HepG2 (cell line): ENCODE results near the gene FAM50A. TPM values are rescaled to one million over a fixed set of nuclear protein-coding genes. Genes with fewer than 3 reads are reported as not detected.
A peak's percentile ranks its signal among the peaks of the same experiment; 100 is the strongest.

Experiments used
- CAMTA2 ChIP-seq: sonication (generic); formaldehyde crosslinking; IDR thresholded peaks from 2 replicates; pipeline ENCODE4 v1.4.0; 2020; ENCODE audit warnings: mild to moderate bottlenecking, missing genetic modification reagents, borderline replicate concordance
- CHD2 ChIP-seq: IDR thresholded peaks from 2 replicates; pipeline ENCODE4 v1.6.1; 2011; ENCODE audit warnings: low read depth, low read length, improper control_type of control experiment
- ELF1 ChIP-seq: sonication (generic); formaldehyde crosslinking; IDR thresholded peaks from 2 replicates; pipeline ENCODE4 v1.4.0; 2020; ENCODE audit warnings: missing genetic modification reagents
- GATAD1 ChIP-seq: IDR thresholded peaks from 2 replicates; pipeline ENCODE4 v1.6.1; 2016; ENCODE audit warnings: missing genetic modification reagents, missing compliant biosample characterization
- GTF2F1 ChIP-seq: fragments of 150-350 bp; IDR thresholded peaks from 2 replicates; pipeline ENCODE4 v1.6.1; 2014; ENCODE audit warnings: low read length
- LCORL ChIP-seq, 2 experiments: fragments of 450-650 bp in 1 of 2; sonication (generic) in 1 of 2; formaldehyde crosslinking in 1 of 2; IDR thresholded peaks; 2 replicates each; pipeline versions ENCODE4 v1.5.0 to v1.6.1; 2017 to 2020; ENCODE audit warnings: antibody characterized with exemption in 1 of 2, missing genetic modification reagents in 1 of 2
- MEF2D ChIP-seq: sonication (generic); formaldehyde crosslinking; IDR thresholded peaks from 2 replicates; pipeline ENCODE4 v1.5.1; 2020; ENCODE audit warnings: mild to moderate bottlenecking, missing genetic modification reagents
- MYC ChIP-seq: sonication (generic); formaldehyde crosslinking; IDR thresholded peaks from 2 replicates; pipeline ENCODE4 v1.9.0; 2021; ENCODE audit warnings: missing genetic modification reagents, borderline replicate concordance
- RELA ChIP-seq: sonication (generic); formaldehyde crosslinking; IDR thresholded peaks from 2 replicates; pipeline ENCODE4 v1.4.0; 2020; ENCODE audit warnings: missing genetic modification reagents
- SIN3A ChIP-seq: IDR thresholded peaks from 2 replicates; pipeline ENCODE4 v1.6.1; 2011; ENCODE audit warnings: low read depth, mild to moderate bottlenecking, control low read depth, low read length, borderline replicate concordance
- TARDBP ChIP-seq: sonication (generic); formaldehyde crosslinking; IDR thresholded peaks from 2 replicates; pipeline ENCODE4 v1.8.0; 2022; ENCODE audit warnings: mild to moderate bottlenecking, missing genetic modification reagents
- ZFP62 ChIP-seq: sonication (generic); formaldehyde crosslinking; IDR thresholded peaks from 2 replicates; pipeline ENCODE4 v1.4.0; 2020; ENCODE audit warnings: missing genetic modification reagents
- ZKSCAN1 ChIP-seq: fragments of 150-350 bp; IDR thresholded peaks from 2 replicates; pipeline ENCODE4 v1.6.1; 2014; ENCODE audit warnings: low read length
- ZNF263 ChIP-seq: sonication (generic); formaldehyde crosslinking; IDR thresholded peaks from 2 replicates; pipeline ENCODE4 v1.4.0; 2020; ENCODE audit warnings: missing genetic modification reagents
- ZNF326 ChIP-seq: sonication (generic); formaldehyde crosslinking; IDR thresholded peaks from 2 replicates; pipeline ENCODE4 v1.4.0; 2020; ENCODE audit warnings: missing genetic modification reagents, borderline replicate concordance
- ZNF563 ChIP-seq: sonication (generic); formaldehyde crosslinking; IDR thresholded peaks from 2 replicates; pipeline ENCODE4 v1.8.0; 2022; ENCODE audit warnings: mild to moderate bottlenecking, moderate library complexity, missing genetic modification reagents
- polyA plus RNA-seq, 8 experiments: library from polyadenylated mRNA; depleted of rRNA in 3 of 8; stranded (reverse) in 7 of 8; unstranded in 1 of 8; fragments of >200 nt; fragmentation: Illumina TruSeq in 4 of 8; extraction: Trizol in 4 of 8; gene quantifications; 2 replicates each; pipeline versions ENCODE4 v1.2.1 to v1.2.3, GENCODE V29; 2011 to 2016; ENCODE audit warnings: low read depth in 4 of 8, missing spikeins in 1 of 8, mixed read lengths in 1 of 8; ENCODE audit not compliant: insufficient read depth in 1 of 8
- total RNA-seq, 5 experiments: library from RNA; depleted of rRNA; stranded (reverse); fragments of >200 nt; fragmentation: Illumina TruSeq; extraction: Trizol; gene quantifications; 2 replicates each; pipeline ENCODE4 v1.2.3, GENCODE V29; 2016; ENCODE audit warnings: low read depth in 1 of 5
- TF ChIP-seq, protein P1 (sequence below): sonication (generic); formaldehyde crosslinking; IDR thresholded peaks from 2 replicates; pipeline ENCODE4 v1.5.0; 2020; ENCODE audit warnings: missing genetic modification reagents, mild to moderate bottlenecking, borderline replicate concordance
- TF ChIP-seq, protein P2 (sequence below): sonication (generic); formaldehyde crosslinking; IDR thresholded peaks from 2 replicates; pipeline ENCODE4 v1.4.0; 2020; ENCODE audit warnings: missing genetic modification reagents
- TF ChIP-seq, protein P3 (sequence below): sonication (generic); formaldehyde crosslinking; IDR thresholded peaks from 2 replicates; pipeline ENCODE4 v1.4.0; 2020; ENCODE audit warnings: mild to moderate bottlenecking, missing genetic modification reagents
- TF ChIP-seq, protein P4 (sequence below): sonication (generic); formaldehyde crosslinking; IDR thresholded peaks from 2 replicates; pipeline ENCODE4 v1.5.1; 2020; ENCODE audit warnings: missing genetic modification reagents, mild to moderate bottlenecking, borderline replicate concordance
- TF ChIP-seq, protein P5 (sequence below): sonication (generic); formaldehyde crosslinking; IDR thresholded peaks from 2 replicates; pipeline ENCODE4 v1.5.0; 2020; ENCODE audit warnings: missing genetic modification reagents
- TF ChIP-seq, protein P6 (sequence below): sonication (generic); formaldehyde crosslinking; conservative IDR thresholded peaks from 2 replicates; pipeline ENCODE4 v1.8.1; 2023; ENCODE audit warnings: missing genetic modification reagents

FAM50A gene
- total and polyA plus RNA-seq, 2 of the 13 experiments (the other 11 are each of a cell fraction or from before 2014, with no cell fraction given), result 30.7 to 40.7 TPM

DNA sequence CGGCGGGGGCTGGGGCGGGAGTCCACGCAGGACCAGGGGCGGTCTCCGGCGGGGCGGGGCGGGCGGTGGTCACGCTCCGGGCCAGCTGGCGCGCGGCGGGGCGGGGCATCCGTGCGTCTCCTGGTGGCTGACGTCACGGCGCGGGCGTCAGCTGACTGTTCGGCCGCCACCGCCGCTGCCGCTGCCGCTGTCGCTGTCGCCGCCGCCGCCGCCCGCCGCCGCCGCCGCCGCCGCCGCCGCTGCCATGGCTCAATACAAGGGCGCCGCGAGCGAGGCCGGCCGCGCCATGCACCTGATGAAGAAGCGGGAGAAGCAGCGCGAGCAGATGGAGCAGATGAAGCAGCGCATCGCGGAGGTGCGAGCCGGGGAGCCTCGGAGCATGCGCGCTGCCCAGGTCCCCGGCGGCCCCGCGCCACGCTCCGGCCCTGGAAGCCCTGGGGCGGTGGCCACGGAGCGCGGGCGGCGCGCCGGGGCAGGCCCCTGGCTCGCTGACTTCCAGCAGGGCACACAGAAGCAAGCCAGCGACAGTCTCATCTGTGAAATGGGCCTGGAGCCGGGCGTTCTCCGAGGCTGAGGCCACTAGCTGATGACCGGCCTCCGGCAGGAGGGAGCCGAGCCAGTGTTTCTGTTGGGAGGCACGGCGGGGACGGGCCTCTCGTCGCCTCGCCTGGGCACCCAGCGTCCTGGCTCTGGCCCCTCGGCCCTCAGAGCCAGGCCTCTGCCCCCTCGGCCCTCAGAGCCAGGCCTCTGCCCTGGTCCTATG, at the start of gene FAM50A (continued):
- TF ChIP-seq, protein P1, sequence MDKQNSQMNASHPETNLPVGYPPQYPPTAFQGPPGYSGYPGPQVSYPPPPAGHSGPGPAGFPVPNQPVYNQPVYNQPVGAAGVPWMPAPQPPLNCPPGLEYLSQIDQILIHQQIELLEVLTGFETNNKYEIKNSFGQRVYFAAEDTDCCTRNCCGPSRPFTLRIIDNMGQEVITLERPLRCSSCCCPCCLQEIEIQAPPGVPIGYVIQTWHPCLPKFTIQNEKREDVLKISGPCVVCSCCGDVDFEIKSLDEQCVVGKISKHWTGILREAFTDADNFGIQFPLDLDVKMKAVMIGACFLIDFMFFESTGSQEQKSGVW (CRISPR knock-in tag), result no peak
- TF ChIP-seq ZNF326 (CRISPR knock-in tag) (no peak), LCORL (IDR thresholded peaks at IDR 0.05) (no peak), LCORL (CRISPR knock-in tag; IDR thresholded peaks at IDR 0.05) (no peak), ZNF563 (CRISPR knock-in tag) (0 out of 2 replicates have a peak, but pooled peaks have one; percentile 40), MYC (CRISPR knock-in tag) (no peak), GATAD1 (no peak), ELF1 (CRISPR knock-in tag) (no peak), RELA (CRISPR knock-in tag) (no peak), ZNF263 (CRISPR knock-in tag) (no peak), GTF2F1 (no peak), TARDBP (CRISPR knock-in tag) (no peak), SIN3A (no peak), ZFP62 (no peak), MEF2D (CRISPR knock-in tag) (no peak), CAMTA2 (CRISPR knock-in tag) (no peak), CHD2 (no peak), ZKSCAN1 (no peak)
- TF ChIP-seq, protein P2, sequence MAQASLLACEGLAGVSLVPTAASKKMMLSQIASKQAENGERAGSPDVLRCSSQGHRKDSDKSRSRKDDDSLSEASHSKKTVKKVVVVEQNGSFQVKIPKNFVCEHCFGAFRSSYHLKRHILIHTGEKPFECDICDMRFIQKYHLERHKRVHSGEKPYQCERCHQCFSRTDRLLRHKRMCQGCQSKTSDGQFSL (CRISPR knock-in tag), result no peak
- TF ChIP-seq, protein P3, sequence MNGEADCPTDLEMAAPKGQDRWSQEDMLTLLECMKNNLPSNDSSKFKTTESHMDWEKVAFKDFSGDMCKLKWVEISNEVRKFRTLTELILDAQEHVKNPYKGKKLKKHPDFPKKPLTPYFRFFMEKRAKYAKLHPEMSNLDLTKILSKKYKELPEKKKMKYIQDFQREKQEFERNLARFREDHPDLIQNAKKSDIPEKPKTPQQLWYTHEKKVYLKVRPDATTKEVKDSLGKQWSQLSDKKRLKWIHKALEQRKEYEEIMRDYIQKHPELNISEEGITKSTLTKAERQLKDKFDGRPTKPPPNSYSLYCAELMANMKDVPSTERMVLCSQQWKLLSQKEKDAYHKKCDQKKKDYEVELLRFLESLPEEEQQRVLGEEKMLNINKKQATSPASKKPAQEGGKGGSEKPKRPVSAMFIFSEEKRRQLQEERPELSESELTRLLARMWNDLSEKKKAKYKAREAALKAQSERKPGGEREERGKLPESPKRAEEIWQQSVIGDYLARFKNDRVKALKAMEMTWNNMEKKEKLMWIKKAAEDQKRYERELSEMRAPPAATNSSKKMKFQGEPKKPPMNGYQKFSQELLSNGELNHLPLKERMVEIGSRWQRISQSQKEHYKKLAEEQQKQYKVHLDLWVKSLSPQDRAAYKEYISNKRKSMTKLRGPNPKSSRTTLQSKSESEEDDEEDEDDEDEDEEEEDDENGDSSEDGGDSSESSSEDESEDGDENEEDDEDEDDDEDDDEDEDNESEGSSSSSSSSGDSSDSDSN (CRISPR knock-in tag), result peak; percentile 34; the same call in 1 of the 2 replicates
- TF ChIP-seq, protein P4, sequence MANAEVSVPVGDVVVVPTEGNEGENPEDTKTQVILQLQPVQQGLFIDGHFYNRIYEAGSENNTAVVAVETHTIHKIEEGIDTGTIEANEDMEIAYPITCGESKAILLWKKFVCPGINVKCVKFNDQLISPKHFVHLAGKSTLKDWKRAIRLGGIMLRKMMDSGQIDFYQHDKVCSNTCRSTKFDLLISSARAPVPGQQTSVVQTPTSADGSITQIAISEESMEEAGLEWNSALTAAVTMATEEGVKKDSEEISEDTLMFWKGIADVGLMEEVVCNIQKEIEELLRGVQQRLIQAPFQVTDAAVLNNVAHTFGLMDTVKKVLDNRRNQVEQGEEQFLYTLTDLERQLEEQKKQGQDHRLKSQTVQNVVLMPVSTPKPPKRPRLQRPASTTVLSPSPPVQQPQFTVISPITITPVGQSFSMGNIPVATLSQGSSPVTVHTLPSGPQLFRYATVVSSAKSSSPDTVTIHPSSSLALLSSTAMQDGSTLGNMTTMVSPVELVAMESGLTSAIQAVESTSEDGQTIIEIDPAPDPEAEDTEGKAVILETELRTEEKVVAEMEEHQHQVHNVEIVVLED (CRISPR knock-in tag), result no peak
- TF ChIP-seq, protein P5, sequence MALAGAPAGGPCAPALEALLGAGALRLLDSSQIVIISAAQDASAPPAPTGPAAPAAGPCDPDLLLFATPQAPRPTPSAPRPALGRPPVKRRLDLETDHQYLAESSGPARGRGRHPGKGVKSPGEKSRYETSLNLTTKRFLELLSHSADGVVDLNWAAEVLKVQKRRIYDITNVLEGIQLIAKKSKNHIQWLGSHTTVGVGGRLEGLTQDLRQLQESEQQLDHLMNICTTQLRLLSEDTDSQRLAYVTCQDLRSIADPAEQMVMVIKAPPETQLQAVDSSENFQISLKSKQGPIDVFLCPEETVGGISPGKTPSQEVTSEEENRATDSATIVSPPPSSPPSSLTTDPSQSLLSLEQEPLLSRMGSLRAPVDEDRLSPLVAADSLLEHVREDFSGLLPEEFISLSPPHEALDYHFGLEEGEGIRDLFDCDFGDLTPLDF (CRISPR knock-in tag), result no peak
- TF ChIP-seq, protein P6, sequence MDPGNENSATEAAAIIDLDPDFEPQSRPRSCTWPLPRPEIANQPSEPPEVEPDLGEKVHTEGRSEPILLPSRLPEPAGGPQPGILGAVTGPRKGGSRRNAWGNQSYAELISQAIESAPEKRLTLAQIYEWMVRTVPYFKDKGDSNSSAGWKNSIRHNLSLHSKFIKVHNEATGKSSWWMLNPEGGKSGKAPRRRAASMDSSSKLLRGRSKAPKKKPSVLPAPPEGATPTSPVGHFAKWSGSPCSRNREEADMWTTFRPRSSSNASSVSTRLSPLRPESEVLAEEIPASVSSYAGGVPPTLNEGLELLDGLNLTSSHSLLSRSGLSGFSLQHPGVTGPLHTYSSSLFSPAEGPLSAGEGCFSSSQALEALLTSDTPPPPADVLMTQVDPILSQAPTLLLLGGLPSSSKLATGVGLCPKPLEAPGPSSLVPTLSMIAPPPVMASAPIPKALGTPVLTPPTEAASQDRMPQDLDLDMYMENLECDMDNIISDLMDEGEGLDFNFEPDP (CRISPR knock-in tag), result no peak
